GM12878 (cell line): ENCODE data around the gene THUMPD2. TPM values are rescaled to one million over a fixed set of nuclear protein-coding genes. Genes with fewer than 3 reads are reported as not detected.

ENCODE experiments used
- ATAC-seq: fragments of 200-7000 bp; cut with Tn5 transposase; 3 replicates; pipeline ENCODE4 v1.9.1; 2020; ENCODE audit warnings: mild to moderate bottlenecking, moderate library complexity
- BruUV-seq: library from RNA; stranded (reverse); fragments of 400-500 nt; replicated peaks from 2 replicates; lab custom pipeline; 2021; lab: Mats Ljungman, UMichigan
- CTCF ChIA-PET: fragments of 300-600 bp; sonication (Branson Sonifier 250); formaldehyde crosslinking; extraction: SDS; loops from one replicate; lab custom pipeline; 2021; ENCODE audit warnings: inconsistent platforms; lab: Yijun Ruan, JAX
- POLR2A ChIA-PET: fragments of 350-600 bp; formaldehyde crosslinking; extraction: SDS; loops from one replicate; lab custom pipeline; 2021; ENCODE audit warnings: inconsistent platforms; lab: Charles Lee
- RAD21 ChIA-PET: fragments of 300-600 bp; sonication (Branson Sonifier 250); formaldehyde crosslinking; loops from one replicate; lab custom pipeline; 2023; ENCODE audit warnings: antibody characterized with exemption; ENCODE audit not compliant: unreplicated experiment; lab: Charles Lee
- SMC1A ChIA-PET: fragments of 300-600 bp; sonication (Branson Sonifier 250); formaldehyde crosslinking; loops from one replicate; lab custom pipeline; 2023; ENCODE audit not compliant: unreplicated experiment, uncharacterized antibody; lab: Charles Lee
- DNase-seq: peaks from one replicate; pipeline ENCODE4 v3.0.0-alpha.2; 2011; ENCODE audit warnings: low read depth, low spot score
- FAIRE-seq: peaks from 3 replicates; lab custom pipeline; 2011; peaks lifted over from hg19 to GRCh38; lab: Jason Lieb, UNC
- H2AFZ ChIP-seq: 2 replicates; pipeline ENCODE4 v1.6.0; 2011; ENCODE audit warnings: low read depth, low read length, control low read depth; ENCODE audit not compliant: control insufficient read depth
- H3K27ac ChIP-seq: 2 replicates; pipeline ENCODE4 v1.5.1; 2011; ENCODE audit warnings: control low read depth; ENCODE audit not compliant: control insufficient read depth, insufficient read depth
- H3K27me3 ChIP-seq, 2 experiments: replicated peaks in 1 of 2; 2 replicates each; pipeline versions ENCODE4 v1.6.0 to v1.6.1; 2011; ENCODE audit warnings: low read length in 1 of 2; ENCODE audit not compliant: control insufficient read depth in 2 of 2, insufficient read depth in 2 of 2
- H3K36me3 ChIP-seq, 2 experiments: 2 replicates each; pipeline ENCODE4 v1.5.1; 2011; ENCODE audit warnings: low read length in 1 of 2; ENCODE audit not compliant: control insufficient read depth in 2 of 2, insufficient read depth in 2 of 2
- H3K4me1 ChIP-seq: 2 replicates; pipeline ENCODE4 v1.6.1; 2011; ENCODE audit warnings: mild to moderate bottlenecking, low read length, moderate library complexity, mixed read lengths; ENCODE audit not compliant: control insufficient read depth, insufficient read depth
- H3K4me2 ChIP-seq: 2 replicates; pipeline ENCODE4 v1.6.0; 2011; ENCODE audit warnings: control low read depth; ENCODE audit not compliant: control insufficient read depth, insufficient read depth
- H3K4me3 ChIP-seq: fragments of 200-600 bp; sonication (generic); 2 replicates; pipeline ENCODE4 v1.5.1; 2016
- H3K79me2 ChIP-seq: 2 replicates; pipeline ENCODE4 v1.6.0; 2011; ENCODE audit warnings: low read length; ENCODE audit not compliant: control insufficient read depth, insufficient read depth
- H3K9ac ChIP-seq: 2 replicates; pipeline ENCODE4 v1.8.0; 2011; ENCODE audit warnings: low read length, control low read depth, mixed read lengths; ENCODE audit not compliant: control insufficient read depth, insufficient read depth
- H3K9me3 ChIP-seq: replicated peaks from 3 replicates; pipeline ENCODE4 v1.5.1; 2011; ENCODE audit warnings: mild to moderate bottlenecking, low read length; ENCODE audit not compliant: control insufficient read depth, insufficient read depth
- H4K20me1 ChIP-seq: 2 replicates; pipeline ENCODE4 v1.6.0; 2011; ENCODE audit not compliant: control insufficient read depth, insufficient read depth
- CBX3 ChIP-seq: fragments of 200-600 bp; sonication (generic); IDR thresholded peaks from 2 replicates; pipeline ENCODE4 v1.6.1; 2016; ENCODE audit warnings: low read depth, borderline replicate concordance
- CHD4 ChIP-seq: fragments of 200-600 bp; sonication (generic); IDR thresholded peaks from 2 replicates; pipeline ENCODE4 v1.6.1; 2016; ENCODE audit warnings: mild to moderate bottlenecking
- E2F8 ChIP-seq: fragments of 450-650 bp; IDR thresholded peaks from 2 replicates; pipeline ENCODE4 v1.6.1; 2018; ENCODE audit warnings: mild to moderate bottlenecking, low read depth, moderate library complexity; ENCODE audit not compliant: partially characterized antibody
- FOXM1 ChIP-seq: IDR thresholded peaks from 2 replicates; pipeline ENCODE4 v1.6.1; 2012; ENCODE audit warnings: low read depth, mild to moderate bottlenecking, inconsistent platforms, low read length, moderate library complexity
- GABPA ChIP-seq: IDR thresholded peaks from 2 replicates; pipeline ENCODE4 v1.6.1; 2014; ENCODE audit warnings: antibody characterized with exemption, low read depth, mild to moderate bottlenecking, inconsistent platforms
- HDAC2 ChIP-seq: fragments of 200-600 bp; sonication (generic); IDR thresholded peaks from 2 replicates; pipeline ENCODE4 v1.6.1; 2017
- JUNB ChIP-seq: IDR thresholded peaks from 2 replicates; pipeline ENCODE4 v1.6.1; 2016; ENCODE audit warnings: antibody characterized with exemption, mild to moderate bottlenecking
- KLF5 ChIP-seq: fragments of 450-650 bp; IDR thresholded peaks from 2 replicates; pipeline ENCODE4 v1.6.1; 2014; ENCODE audit warnings: mild to moderate bottlenecking; ENCODE audit not compliant: partially characterized antibody
- MTA3 ChIP-seq: IDR thresholded peaks from 2 replicates; pipeline ENCODE4 v1.6.1; 2012; ENCODE audit warnings: low read length, inconsistent platforms, borderline replicate concordance
- NFYA ChIP-seq: IDR thresholded peaks from 2 replicates; pipeline ENCODE4 v1.6.1; 2011; ENCODE audit warnings: low read depth, mild to moderate bottlenecking, low read length, improper control_type of control experiment, borderline replicate concordance
- PKNOX1 ChIP-seq: fragments of 450-650 bp; IDR thresholded peaks from 2 replicates; pipeline ENCODE4 v1.6.1; 2016; ENCODE audit warnings: mild to moderate bottlenecking
- SUPT20H ChIP-seq: IDR thresholded peaks from 2 replicates; pipeline ENCODE4 v1.6.1; 2011; ENCODE audit warnings: low read depth, mild to moderate bottlenecking, low read length, moderate library complexity, borderline replicate concordance; ENCODE audit not compliant: control insufficient read depth
- TARDBP ChIP-seq: IDR thresholded peaks from 2 replicates; pipeline ENCODE4 v1.6.1; 2016; ENCODE audit warnings: borderline replicate concordance
- TCF12 ChIP-seq: IDR thresholded peaks from 2 replicates; pipeline ENCODE4 v1.6.1; 2011; ENCODE audit warnings: low read depth, mild to moderate bottlenecking, low read length
- WGBS: methylation state at CpG from one replicate; pipeline ENCODE4 v1.1.6; 2016; ENCODE audit warnings: low lambda C conversion rate; ENCODE audit not compliant: insufficient replicate concordance, insufficient coverage; ENCODE audit errors: missing lambda C conversion rate; 5-methylcytosine and 5-hydroxymethylcytosine counted together
- in situ Hi-C: fragments of 300-500 bp; cut with MboI; formaldehyde crosslinking; loops from 9 replicates; pipeline ENCODE4 v1.14.3; 2018; ENCODE audit warnings: mixed read lengths
- intact Hi-C: fragments of 100-400 bp; cut with micrococcal nuclease; formaldehyde crosslinking; loops from one replicate; pipeline ENCODE4 v1.14.2; 2022; ENCODE audit not compliant: unreplicated experiment
- polyA plus RNA-seq, 11 experiments: library from polyadenylated mRNA; depleted of rRNA in 4 of 11; unstranded in 6 of 11; stranded (reverse) in 5 of 11; fragments of >200 nt; fragmentation: Nextera tagmentation in 4 of 11; fragmentation: Illumina TruSeq in 1 of 11; extraction: Ambion mirVana in 4 of 11; extraction: Trizol in 1 of 11; gene quantifications; 1 replicate in 1 of 11; 2 replicates in 10 of 11; pipeline versions ENCODE4 v1.2.1 to v1.2.3, GENCODE V29; 2011 to 2016; ENCODE audit warnings: inconsistent platforms in 2 of 11, missing spikeins in 2 of 11, low read depth in 1 of 11
- total RNA-seq, 4 experiments: library from RNA; depleted of rRNA in 3 of 4; stranded (reverse); fragments of >200 nt in 3 of 4; fragmentation: Illumina TruSeq in 1 of 4; extraction: Trizol in 1 of 4; gene quantifications; 2 replicates each; pipeline versions ENCODE4 v1.2.1 to v1.2.3, GENCODE V29; 2013 to 2021

The THUMPD2 gene
- total and polyA plus RNA-seq, 10 of the 15 experiments (the other 5 are each of a cell fraction or from before 2014, with no cell fraction given): 6.7 to 19.7 (median 13.8) TPM

DNA sequence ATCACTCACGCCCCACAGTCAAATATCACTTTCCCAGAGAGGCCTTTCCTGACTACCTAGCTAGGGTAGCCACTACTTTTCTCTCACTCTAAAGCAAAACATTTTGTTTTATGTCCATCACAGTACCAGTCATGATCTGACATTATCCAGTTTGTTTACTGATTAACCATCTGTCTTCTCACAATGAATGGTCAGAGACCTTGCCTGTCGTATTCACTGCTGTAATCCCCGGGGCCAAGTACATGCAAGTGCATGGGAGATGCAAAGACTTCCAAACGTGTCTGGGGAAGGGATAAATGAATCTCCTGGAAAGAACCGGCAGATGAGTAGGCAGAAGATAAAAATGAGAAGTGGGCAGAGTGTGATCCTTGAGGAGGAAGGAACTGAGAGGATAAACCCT lies 39.7 kb downstream of the THUMPD2 start:
- Histone ChIP-seq H3K36me3 (peaks cover 2 to 23% of the 10 kb centered on the region in 2 experiments), H3K4me3 (no peak overlapping the region), H3K4me2 (no peak overlapping the region), H3K4me1 (no peaks in the 10 kb centered on the region), H4K20me1 (no peaks in the 10 kb centered on the region), H3K79me2 (no peaks in the 10 kb centered on the region), H3K9me3 (no peaks in the 10 kb centered on the region), H3K27me3 (no peaks in the 10 kb centered on the region), H3K27ac (no peak overlapping the region), H2AFZ (no peak overlapping the region), H3K9ac (no peak overlapping the region)
- ChIA-PET POLR2A (no interaction called here), RAD21 (no interaction called here), SMC1A (no interaction called here), CTCF (interaction anchor here (1.2 to 2.8 kb wide), 2 partner anchors 9 to 360 kb away, joined by 4 to 18 read pairs; no protein-coding TSS in a partner anchor)
- in situ Hi-C loops: loop anchor here (25.0 kb wide), 1 partner anchor 677 kb away; no protein-coding TSS in a partner anchor
- WGBS: 68% methylated on average over 5 of the region's 5 CpGs
- TF ChIP-seq GABPA (no peak), KLF5 (no peak)
- DNase-seq: no peak
- no TSS peak for BruUV-seq
- intact Hi-C loops: no loop called here
- ATAC-seq: no peak
- FAIRE-seq: no peak

DNA sequence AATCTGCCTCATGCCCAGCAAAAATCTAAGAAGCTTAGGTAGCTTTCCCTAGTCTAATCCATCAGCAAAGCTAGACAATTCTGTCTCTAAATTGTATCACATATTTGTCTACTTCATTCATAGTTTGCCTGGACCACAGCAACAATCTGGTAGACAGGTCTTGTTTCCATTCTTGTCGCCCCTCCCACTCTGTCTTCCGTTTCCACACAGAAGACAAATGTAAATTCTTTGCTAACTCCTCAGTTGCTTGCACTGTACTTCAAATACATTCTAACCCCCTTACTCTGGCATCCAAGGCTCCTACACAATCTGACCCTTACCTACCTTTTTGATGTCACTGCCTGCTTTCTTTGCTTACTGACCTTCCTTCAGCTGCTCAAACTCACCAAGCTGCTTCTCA lies 40.1 kb downstream of the THUMPD2 start:
- Histone ChIP-seq H3K36me3 (peaks cover 2 to 24% of the 10 kb centered on the region in 2 experiments), H3K27me3 (no peaks in the 10 kb centered on the region), H3K4me2 (no peak overlapping the region), H3K4me1 (no peaks in the 10 kb centered on the region), H4K20me1 (no peaks in the 10 kb centered on the region), H3K4me3 (no peak overlapping the region), H3K9ac (no peak overlapping the region), H3K79me2 (no peaks in the 10 kb centered on the region), H3K27ac (no peak overlapping the region), H2AFZ (no peak overlapping the region), H3K9me3 (no peaks in the 10 kb centered on the region)
- no TSS peak for BruUV-seq
- no peak for DNase-seq
- no peak for FAIRE-seq
- SMC1A ChIA-PET: no interaction called here
- no peak for ATAC-seq
- RAD21 ChIA-PET: no interaction called here
- CTCF ChIA-PET: interaction anchor here (1.2 to 2.8 kb wide), 3 partner anchors 9 to 359 kb away, joined by 4 to 18 read pairs (median 6); no protein-coding TSS in a partner anchor
- intact Hi-C loops: no loop called here
- 96% methylated on average over 2 of the region's 2 CpGs for WGBS
- POLR2A ChIA-PET: no interaction called here
- in situ Hi-C loops: loop anchor here (25.0 kb wide), 1 partner anchor 677 kb away; no protein-coding TSS in a partner anchor
- TF ChIP-seq CHD4 (no peak), E2F8 (no peak), TARDBP (no peak), NFYA (no peak), TCF12 (no peak), SUPT20H (no peak), HDAC2 (no peak), CBX3 (no peak), MTA3 (no peak), JUNB (no peak), FOXM1 (no peak), PKNOX1 (no peak)
